ENCODE measurements around the gene PITPNC1. TPM values are rescaled to one million over a fixed set of nuclear protein-coding genes. Genes with fewer than 3 reads are reported as not detected.

PITPNC1 gene
- total RNA-seq, 4 donors from 2014 or later: 9.1 to 15.1 (median 13.3) TPM

DNA sequence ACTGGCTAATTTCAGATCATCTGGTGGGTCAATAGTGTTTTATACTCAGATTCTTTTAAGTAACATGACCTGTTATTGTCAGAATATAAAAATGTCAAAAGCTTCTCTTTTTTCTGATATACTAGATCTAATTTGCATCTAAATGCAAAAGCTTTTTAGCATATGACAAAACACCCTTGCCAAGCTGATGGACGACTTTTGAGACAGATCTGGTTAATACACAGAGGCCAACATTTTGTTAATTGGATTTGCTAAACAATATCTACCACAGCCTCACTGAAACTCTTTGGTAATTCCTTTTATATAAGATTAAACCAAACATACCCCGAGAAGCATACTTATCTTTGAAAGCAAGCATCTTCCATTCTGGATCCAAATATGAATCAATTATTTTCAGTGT, 330.4 kb downstream of the PITPNC1 start:
- H3K36me3 ChIP-seq: no peaks in the 10 kb centered on the region
- WGBS, 2 donors: 69 to 72% methylated on average over 2 of the region's 2 CpGs
- no peaks in the 10 kb centered on the region for H3K4me1 ChIP-seq
- no peak for DNase-seq
- intact Hi-C loops (cut with DNase I): no loop called here
- H3K27me3 ChIP-seq: peaks cover 0 to 7% (median 0%) of the 10 kb centered on the region in 4 donors
- TF ChIP-seq, protein P1, sequence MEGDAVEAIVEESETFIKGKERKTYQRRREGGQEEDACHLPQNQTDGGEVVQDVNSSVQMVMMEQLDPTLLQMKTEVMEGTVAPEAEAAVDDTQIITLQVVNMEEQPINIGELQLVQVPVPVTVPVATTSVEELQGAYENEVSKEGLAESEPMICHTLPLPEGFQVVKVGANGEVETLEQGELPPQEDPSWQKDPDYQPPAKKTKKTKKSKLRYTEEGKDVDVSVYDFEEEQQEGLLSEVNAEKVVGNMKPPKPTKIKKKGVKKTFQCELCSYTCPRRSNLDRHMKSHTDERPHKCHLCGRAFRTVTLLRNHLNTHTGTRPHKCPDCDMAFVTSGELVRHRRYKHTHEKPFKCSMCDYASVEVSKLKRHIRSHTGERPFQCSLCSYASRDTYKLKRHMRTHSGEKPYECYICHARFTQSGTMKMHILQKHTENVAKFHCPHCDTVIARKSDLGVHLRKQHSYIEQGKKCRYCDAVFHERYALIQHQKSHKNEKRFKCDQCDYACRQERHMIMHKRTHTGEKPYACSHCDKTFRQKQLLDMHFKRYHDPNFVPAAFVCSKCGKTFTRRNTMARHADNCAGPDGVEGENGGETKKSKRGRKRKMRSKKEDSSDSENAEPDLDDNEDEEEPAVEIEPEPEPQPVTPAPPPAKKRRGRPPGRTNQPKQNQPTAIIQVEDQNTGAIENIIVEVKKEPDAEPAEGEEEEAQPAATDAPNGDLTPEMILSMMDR (IDR thresholded peaks at IDR 0.05): no peak
- no peak for TF ChIP-seq POLR2A (IDR thresholded peaks at IDR 0.05)
- no peaks in the 10 kb centered on the region for H3K9me3 ChIP-seq
- no peak overlapping the region for H3K27ac ChIP-seq
- H3K4me3 ChIP-seq: no peak overlapping the region

DNA sequence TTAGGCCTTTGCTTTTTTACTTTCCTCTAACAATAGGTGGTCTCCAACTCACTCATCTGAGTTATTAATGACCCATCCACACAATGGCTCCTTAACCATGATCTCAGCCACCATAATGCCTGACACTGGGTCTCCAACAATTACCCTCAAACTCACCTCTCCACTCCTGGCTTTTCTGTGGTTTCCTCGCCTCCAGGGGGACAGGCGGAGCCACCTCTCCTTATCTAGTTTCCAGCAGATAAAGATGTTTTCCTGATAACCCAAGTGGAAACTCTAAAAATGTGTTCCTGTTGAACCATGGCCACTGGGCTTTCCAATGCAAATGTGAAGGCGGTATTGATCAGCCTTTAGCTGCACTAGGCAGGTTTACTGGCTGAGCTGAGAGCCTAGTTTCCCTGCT, 331.3 kb downstream of the PITPNC1 start:
- TF ChIP-seq, protein P1 (IDR thresholded peaks at IDR 0.05): no peak
- no peak for TF ChIP-seq POLR2A (IDR thresholded peaks at IDR 0.05)
- peaks cover 0 to 7% (median 0%) of the 10 kb centered on the region in 4 donors for H3K27me3 ChIP-seq
- H3K36me3 ChIP-seq: no peaks in the 10 kb centered on the region
- DNase-seq: no peak
- WGBS, 2 donors: 80 to 89% methylated on average over 2 to 3 of the region's 3 CpGs
- no peaks in the 10 kb centered on the region for H3K4me1 ChIP-seq
- no peaks in the 10 kb centered on the region for H3K9me3 ChIP-seq
- H3K27ac ChIP-seq: no peak overlapping the region
- intact Hi-C loops (cut with DNase I): no loop called here
- H3K4me3 ChIP-seq: no peak overlapping the region

DNA sequence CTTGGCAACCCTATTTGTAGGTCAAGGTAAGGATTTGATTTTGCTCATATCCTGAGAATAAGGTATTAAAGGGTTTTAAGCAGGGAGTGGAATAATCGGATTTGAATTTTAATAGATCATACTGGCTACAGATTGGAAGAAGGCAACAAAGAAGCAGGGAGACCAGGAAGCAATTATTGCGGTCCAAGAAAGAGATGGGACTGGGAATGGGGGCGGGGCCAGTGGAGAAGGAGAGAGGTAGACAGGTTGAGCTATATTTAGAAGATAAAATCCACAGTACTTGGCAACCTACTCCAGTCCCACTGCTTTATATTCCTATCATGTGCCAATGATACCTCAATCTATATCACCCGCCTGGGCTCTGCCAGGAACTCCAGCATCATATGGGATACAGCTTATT, 334.8 kb downstream of the PITPNC1 start:
- H3K4me3 ChIP-seq: no peak overlapping the region
- no peaks in the 10 kb centered on the region for H3K27me3 ChIP-seq
- intact Hi-C loops (cut with DNase I): no loop called here
- H3K27ac ChIP-seq: no peak overlapping the region
- 76 to 80% methylated on average over 4 of the region's 4 CpGs for WGBS, 2 donors
- no peak for DNase-seq
- no peaks in the 10 kb centered on the region for H3K36me3 ChIP-seq
- no peak for TF ChIP-seq POLR2A (IDR thresholded peaks at IDR 0.05)
- TF ChIP-seq, protein P1 (IDR thresholded peaks at IDR 0.05): no peak
- H3K9me3 ChIP-seq: no peaks in the 10 kb centered on the region
- H3K4me1 ChIP-seq: peaks cover 0 to 3% (median 3%) of the 10 kb centered on the region in 3 donors

DNA sequence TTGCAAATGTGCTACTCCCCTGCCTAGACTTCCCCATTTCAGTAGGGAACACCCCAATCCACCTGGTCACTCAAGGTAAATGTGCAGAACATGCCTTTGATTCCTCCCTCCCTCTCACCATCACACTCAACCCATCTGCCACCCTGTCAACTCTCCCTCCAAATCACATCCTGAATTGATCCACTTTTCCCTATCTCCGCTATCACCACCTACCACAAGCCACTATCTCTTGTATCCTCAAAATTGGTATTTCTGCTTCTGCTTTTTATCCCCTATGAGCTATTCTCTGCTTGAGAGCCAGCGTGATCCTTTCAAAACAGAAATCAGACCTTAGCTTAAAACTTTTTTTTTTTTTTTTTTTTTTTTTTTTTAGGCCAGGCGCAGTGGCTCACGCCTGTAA, 335.3 kb downstream of the PITPNC1 start:
- no peaks in the 10 kb centered on the region for H3K9me3 ChIP-seq
- H3K4me3 ChIP-seq: no peak overlapping the region
- H3K36me3 ChIP-seq: no peaks in the 10 kb centered on the region
- no peak for TF ChIP-seq POLR2A (IDR thresholded peaks at IDR 0.05)
- TF ChIP-seq, protein P1 (IDR thresholded peaks at IDR 0.05): no peak
- no peak for DNase-seq
- no peak overlapping the region for H3K27ac ChIP-seq
- H3K4me1 ChIP-seq: peaks cover 0 to 7% (median 6%) of the 10 kb centered on the region in 3 donors
- H3K27me3 ChIP-seq: no peaks in the 10 kb centered on the region
- intact Hi-C loops (cut with DNase I): no loop called here
- 88 to 93% methylated on average over 4 of the region's 4 CpGs for WGBS, 2 donors

DNA sequence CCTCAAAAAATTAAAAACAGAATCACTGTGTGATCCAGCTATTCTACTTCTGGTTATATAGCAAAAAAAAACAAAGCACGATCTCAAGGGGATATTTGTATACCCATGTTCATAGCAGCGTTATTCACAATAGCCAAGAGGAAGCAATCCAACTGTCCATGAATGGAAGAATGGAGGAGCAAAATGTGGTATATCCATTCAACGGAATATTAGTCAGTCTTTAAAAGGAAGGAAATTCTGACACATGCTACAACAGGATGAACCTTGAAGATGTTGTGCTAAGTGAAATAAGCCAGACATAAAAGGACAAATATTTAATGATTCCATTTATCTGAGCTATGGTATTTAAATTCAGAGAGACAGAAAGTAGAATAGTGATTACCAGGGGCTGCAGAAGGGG, 336.1 kb downstream of the PITPNC1 start:
- TF ChIP-seq POLR2A (IDR thresholded peaks at IDR 0.05): no peak
- WGBS, 2 donors: 84 to 90% methylated on average over 3 of the region's 3 CpGs
- Histone ChIP-seq H3K27ac (no peak overlapping the region), H3K4me3 (no peak overlapping the region), H3K9me3 (no peaks in the 10 kb centered on the region), H3K36me3 (no peaks in the 10 kb centered on the region), H3K27me3 (no peaks in the 10 kb centered on the region), H3K4me1 (peaks cover 0 to 7% (median 6%) of the 10 kb centered on the region in 3 donors)
- intact Hi-C loops (cut with DNase I): no loop called here
- DNase-seq: no peak

DNA sequence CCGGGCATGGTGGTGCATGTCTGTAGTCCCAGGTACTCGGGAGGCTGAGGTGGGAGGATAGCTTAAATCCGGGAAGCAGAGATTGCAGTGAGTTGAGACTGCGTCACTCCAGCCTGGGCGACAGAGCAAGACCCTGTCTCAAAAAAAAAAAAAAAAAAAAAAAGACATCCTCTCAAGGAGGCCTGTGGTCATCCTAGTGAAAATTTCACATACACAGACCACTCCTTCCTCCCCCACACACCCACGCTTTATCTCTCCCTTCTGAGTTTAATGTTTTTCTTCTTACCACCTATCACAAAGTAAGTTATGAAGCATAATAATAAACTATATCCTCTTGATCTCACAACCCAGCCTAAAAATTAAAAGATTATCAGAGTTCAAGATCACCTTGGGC, 339.3 kb downstream of the PITPNC1 start:
- DNase-seq: no peak
- Histone ChIP-seq H3K27ac (no peak overlapping the region), H3K4me3 (no peak overlapping the region), H3K9me3 (no peaks in the 10 kb centered on the region), H3K27me3 (no peaks in the 10 kb centered on the region), H3K4me1 (peaks cover 8 to 27% (median 18%) of the 10 kb centered on the region in 3 donors), H3K36me3 (peaks cover 0 to 16% (median 11%) of the 10 kb centered on the region in 3 donors)
- intact Hi-C loops (cut with DNase I): no loop called here
- no peak for TF ChIP-seq POLR2A (IDR thresholded peaks at IDR 0.05)
- TF ChIP-seq, protein P1 (IDR thresholded peaks at IDR 0.05): no peak
- WGBS, 2 donors: 92 to 93% methylated on average over 5 to 6 of the region's 6 CpGs

Measured in esophagus squamous epithelium (tissue), 5 donors.